Measurements from ENCODE around the gene ZNF503.

DNA sequence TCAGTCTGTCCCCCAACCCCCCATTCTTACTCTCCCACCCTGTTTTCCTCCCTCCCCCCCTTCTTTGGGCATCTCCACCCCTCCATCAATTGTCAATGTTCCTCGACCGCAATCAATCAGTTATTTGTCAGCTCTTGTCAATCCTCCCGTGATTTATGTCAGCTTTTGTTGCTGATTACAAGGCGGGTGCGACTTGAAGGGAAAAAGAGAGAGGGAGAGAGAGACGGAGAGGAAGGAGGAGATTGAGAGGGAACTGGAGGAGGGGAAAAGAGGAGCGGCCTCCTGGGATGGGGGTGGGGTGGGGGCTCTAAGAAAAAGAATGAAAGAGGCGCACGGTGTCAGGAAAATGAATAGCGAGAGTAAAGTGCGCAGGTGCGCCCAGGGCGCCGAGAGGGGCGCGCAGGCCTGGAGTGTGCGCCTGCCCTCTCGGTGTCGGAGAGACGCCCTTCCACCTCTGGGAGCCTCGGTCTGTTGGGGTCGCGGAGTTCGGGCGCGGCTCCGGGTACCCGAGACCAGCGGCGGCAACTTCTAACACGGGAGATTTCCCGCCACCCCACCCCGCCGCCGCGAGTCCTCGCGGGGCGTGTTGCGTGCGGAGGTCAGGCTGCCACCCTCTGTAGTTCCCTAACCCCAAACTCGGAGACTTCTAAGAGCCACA lies 1.1 kb upstream of the ZNF503 start:
- TF ChIP-seq, protein P1, sequence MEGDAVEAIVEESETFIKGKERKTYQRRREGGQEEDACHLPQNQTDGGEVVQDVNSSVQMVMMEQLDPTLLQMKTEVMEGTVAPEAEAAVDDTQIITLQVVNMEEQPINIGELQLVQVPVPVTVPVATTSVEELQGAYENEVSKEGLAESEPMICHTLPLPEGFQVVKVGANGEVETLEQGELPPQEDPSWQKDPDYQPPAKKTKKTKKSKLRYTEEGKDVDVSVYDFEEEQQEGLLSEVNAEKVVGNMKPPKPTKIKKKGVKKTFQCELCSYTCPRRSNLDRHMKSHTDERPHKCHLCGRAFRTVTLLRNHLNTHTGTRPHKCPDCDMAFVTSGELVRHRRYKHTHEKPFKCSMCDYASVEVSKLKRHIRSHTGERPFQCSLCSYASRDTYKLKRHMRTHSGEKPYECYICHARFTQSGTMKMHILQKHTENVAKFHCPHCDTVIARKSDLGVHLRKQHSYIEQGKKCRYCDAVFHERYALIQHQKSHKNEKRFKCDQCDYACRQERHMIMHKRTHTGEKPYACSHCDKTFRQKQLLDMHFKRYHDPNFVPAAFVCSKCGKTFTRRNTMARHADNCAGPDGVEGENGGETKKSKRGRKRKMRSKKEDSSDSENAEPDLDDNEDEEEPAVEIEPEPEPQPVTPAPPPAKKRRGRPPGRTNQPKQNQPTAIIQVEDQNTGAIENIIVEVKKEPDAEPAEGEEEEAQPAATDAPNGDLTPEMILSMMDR (IDR thresholded peaks at IDR 0.05): no peak
- peak in 1 of 2 donors; percentile 2 for TF ChIP-seq POLR2A (IDR thresholded peaks at IDR 0.05)

Measured in uterus (tissue), 2 donors.